Measurements from ENCODE around the gene DDX49.
"Not testable (repeated sequence)": the region's sequence is repeated elsewhere in the genome, so short reads cannot be mapped to it uniquely, and the experiment has no call there.

Gene DDX49

DNA sequence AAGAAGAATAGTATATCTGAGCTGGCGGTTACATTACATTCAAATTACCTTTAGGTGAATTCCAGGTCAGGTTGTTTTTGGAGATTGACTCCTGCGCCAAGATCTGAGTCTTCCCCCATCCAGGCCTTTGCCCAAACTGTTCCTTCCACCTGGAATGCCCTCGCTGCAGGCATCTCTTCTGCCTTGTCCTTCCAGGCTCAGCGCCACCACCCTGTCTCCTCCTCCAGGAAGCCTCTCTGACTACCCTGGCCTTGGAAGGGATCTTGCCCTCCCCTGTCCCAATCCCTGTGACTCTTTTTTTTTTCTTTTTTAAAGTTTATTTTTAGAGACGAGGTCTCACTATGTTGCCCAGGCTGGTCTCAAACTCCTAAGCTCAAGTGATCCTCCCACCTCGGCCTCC, 23.2 kb downstream of the DDX49 start:
- DNase-seq (ENCODE audit: low read depth), result no peak

DNA sequence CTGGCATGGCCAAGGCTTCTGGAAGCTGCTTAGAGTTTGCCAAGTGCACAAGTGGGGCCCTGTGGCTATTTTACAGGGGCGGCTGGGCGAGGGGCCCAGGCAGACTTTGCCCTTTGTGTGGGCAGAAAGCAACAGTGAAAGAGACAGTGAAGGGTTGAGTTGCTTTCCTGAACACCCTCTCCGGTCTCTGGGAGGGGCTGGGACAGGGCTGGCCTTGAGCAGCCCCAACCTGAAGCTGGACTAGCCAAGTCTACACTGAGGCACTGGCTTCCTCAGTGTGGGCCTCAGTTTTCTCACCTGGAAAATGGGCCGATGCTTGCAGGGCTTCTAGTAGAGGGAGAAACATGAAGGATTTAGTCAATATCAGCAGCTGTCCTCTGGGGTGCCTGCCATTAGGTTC, 23.9 kb downstream of the DDX49 start:
- DNase-seq (ENCODE audit: low read depth), result no peak

DNA sequence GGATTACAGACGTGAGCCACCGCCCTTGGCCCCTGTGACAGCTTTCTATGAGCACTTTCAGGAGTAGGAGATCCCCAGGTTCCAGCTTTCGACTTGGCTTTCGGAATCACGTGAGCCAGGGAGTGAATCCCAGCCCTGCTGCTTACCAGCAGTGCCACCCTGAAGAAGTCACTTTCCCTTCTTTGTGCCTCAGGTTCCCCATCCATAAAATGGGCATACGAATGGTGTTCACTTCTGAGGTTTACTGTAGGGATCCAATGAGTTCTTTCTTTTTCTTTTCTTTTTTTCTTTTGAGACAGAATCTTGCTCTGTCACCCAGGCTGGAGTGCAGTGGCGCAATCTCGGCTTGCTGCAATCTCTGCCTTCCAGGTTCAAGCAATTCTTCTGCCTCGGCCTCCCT, 25.8 kb downstream of the DDX49 start:
- DNase-seq (ENCODE audit: low read depth), result no peak

DNA sequence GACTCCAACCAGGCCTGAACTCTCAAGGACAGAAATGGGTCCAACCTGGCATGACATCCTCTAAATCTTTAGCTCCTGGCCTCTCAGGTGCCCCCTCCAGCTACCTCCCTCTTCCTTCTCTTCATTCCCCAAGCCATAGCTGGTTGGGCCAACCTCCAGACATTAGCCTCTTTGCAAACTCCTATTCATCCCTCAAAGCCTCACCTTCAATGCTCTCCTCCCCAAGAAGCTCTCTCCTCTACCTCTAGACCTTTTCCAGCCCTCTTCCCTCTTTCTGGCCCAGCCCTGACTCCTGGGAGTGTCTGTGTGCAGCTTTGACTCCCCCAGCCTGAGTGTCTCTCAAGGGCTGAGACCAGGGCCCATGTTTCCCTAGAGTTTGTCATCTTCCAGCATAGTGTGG, 26.8 kb downstream of the DDX49 start:
- no peak for DNase-seq (ENCODE audit: low read depth)

DNA sequence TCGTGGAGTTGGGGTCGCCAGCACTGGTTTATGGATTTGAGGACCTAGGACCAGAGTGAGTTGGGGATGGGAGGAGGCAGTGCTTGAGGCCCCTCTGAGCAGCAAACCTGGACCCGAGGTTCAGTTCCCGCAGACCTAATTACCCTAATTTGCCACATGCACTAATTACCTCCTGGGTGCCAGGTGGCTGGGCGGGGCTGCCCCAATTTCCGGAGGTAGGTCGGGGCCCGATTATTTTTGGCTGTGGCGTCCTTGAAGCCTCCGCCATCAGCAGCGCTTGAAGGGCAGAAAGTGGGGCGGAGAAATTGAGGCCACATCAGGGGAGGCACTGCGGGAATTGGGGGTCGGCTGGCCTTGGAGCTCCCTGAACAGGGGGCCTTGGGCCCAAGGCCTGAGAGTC, 27.4 kb downstream of the DDX49 start:
- no peak for DNase-seq (ENCODE audit: low read depth)

DNA sequence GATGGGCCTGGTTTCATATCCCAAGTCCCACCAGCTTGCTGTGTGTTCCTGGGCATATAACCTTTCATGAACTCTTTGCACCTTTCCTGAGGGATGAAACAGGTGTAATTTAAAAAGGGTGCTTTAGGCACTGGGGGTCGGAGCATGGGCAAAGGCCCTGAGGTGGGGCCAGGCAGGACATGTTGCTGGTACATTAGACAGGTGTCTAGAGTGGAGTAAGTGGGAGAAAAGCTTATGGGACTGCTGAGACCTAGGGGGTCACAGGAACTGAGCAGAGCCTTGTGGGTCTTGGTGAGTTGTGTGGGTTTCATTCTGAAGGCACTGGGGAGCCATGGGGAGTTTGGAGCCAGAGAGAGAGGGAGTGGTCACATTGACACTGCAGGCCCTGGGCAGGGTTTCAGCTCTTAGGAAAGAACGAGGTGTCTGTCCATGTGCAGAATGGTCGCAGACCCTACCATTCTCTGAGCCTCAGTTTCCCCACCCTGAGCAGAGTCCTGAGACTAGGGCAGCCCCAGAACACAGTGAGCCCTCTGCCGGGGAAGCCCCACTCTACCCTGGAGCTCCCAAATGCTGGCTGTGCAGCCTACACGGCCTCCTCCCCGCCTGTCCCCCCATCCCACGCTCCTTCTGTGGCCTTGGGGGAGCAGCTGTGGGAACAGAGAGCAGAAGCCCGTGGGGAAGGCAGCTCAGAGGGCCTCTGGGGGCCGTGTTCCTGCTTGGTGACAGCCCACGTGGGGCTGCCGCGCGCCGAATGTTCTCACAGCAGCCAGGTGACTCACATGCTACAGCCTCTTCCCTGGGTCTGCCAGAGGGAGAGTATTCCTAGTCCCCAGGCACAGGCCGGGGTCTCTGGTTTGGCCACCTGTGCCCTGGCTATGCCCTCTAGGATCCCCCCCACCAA, 28.8 kb downstream of the DDX49 start:
- no peak for DNase-seq (ENCODE audit: low read depth)

DNA sequence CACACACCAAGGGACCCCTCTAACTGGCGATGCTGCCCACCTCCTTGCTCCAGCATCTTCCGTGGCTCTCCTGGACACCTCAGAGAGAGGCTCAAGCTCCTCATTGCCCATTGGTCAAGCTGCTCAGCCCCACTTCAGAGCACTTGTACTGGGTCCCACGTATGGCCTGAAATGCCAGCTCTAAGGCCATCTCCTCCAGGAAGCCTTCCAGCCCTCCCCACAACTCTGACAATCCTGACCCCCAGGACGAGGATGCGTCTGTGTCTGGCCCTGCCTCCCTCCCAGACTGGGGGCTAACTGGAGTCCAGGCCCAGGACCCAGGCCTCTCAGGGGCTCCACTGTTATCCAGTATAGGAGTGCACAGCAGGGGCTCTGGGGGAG, 29.5 kb downstream of the DDX49 start:
- no peak for DNase-seq (ENCODE audit: low read depth)

DNA sequence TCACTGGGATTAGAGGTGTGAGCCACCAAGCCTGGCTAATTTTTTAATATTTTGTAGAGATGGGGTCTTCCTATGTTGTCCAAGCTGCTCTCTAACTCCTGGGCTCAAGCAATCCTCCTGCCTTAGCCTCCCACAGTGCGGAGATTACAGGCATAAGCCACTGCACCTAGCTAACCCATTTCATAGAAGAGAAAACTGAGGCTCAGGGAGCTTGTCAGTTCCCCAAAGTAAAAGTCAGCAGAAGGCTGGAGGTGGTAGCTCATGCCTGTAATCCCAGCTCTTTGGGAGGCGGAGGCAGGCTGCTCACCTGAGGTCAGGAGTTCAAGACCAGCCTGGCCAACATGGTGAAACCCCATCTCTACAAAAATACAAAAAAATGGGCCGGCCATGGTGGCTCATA, 30.3 kb downstream of the DDX49 start:
- DNase-seq (ENCODE audit: low read depth), result no peak

DNA sequence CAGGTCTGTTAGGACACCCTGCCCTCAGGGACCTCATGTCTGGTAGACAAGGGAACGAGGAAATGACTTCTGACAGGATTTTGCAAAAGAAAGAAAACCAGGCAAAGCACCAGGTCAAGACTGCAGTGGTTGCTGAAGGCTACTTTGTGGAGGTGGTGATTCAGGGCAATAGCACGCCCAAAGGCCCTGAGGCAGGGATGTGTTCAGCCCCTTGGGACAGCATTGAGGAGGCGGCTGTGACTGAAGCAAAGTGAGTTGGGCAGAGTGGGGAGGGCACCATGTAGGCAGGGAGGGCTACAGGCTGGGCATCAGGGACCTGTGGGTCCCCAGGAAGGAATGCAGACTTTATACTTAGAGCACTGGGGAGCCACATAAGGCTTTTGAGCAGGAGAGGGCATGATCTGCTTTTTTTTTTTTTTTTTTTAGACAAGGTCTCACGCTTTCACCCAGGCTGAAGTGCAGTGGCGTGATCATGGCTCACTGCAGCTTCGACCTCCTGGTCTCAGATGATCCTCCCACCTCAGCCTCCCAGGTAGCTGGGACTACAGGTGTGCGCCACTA, 32.3 kb downstream of the DDX49 start:
- no peak for DNase-seq (ENCODE audit: low read depth)

DNA sequence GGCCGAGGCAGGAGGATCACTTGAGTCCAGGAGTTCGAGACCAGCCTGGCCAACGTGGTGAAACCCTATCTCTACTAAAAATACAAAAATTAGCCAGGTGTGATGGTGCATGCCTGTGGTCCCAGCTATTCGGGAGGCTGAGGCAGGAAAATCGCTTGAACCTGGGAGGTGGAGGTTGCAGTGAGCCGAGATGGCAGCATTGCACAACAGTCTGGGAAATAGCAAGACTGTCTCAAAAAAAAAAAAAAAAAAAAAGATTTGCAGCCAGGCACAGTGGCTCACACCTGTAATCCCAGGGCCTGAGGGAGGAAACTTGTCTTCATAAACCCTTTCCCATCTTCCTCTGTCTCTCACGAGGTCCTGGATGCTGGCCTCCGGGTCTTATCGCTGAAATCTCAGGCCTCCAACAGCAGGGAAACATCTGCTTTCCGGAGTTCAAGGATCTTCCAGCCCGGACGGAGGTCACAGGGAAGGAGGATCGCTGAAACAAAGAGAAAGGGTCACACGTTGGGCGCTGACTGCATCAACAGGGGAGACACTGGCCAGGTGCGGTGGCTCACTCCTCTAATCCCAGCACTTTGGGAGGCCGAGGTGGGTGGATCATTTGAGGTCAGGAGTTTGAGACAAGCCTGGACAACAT, 33.0 kb downstream of the DDX49 start:
- not testable (repeated sequence) for DNase-seq (ENCODE audit: low read depth)

DNA sequence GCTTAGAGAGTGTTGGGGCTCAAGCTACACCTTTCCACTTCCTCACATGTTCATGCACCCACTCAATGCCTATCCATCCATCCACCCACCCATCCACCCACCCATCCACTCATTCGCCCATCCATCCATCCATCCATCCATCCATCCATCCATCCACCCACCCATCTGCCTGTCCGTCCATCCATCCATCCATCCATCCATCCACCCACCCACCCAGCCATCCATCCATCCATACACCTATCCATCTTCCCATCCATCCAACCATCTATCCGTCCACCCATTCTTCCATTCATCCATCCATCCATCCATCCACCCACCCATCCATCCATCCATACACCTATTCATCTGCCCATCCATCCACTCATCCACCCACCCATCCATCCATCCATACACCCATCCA, 34.6 kb downstream of the DDX49 start:
- DNase-seq (ENCODE audit: low read depth), result no peak

DNA sequence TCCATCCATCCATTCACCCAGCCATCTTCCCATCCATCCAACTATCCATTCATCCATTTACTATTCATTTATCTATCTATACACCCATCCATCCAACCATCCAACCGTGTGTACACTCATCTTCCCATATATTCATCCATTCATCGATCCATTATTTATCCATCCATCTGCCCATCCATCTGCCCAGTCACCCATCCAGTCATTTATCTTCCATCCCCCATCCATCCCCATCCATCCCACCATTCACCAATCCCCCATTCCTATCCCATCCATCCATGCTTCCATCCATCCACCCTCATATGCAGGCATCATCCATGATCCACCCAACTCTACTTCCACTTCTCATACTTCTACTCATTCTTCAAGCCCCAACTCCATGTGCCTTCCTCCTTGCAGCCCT, 35.5 kb downstream of the DDX49 start:
- DNase-seq (ENCODE audit: low read depth), result no peak

DNA sequence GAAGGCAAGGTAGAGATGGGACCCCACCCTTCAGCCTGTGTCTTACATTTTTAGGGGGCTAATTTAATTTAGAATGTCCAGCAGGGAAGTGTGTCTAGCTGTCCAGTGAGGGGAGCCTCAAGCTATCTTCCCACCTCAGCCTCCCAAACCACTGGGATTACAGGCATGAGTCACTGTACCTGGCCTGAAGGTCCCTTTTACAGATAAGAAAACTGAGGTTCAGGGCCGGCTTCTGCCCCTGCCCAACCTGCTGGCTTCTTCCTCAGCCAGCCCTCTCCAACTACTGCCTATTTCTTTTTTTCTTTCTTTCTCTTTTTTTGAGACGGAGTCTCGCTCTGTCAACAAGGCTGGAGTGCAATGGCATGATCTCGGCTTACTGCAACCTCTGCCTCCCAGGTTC, 40.9 kb downstream of the DDX49 start:
- no peak for DNase-seq (ENCODE audit: low read depth)

DNA sequence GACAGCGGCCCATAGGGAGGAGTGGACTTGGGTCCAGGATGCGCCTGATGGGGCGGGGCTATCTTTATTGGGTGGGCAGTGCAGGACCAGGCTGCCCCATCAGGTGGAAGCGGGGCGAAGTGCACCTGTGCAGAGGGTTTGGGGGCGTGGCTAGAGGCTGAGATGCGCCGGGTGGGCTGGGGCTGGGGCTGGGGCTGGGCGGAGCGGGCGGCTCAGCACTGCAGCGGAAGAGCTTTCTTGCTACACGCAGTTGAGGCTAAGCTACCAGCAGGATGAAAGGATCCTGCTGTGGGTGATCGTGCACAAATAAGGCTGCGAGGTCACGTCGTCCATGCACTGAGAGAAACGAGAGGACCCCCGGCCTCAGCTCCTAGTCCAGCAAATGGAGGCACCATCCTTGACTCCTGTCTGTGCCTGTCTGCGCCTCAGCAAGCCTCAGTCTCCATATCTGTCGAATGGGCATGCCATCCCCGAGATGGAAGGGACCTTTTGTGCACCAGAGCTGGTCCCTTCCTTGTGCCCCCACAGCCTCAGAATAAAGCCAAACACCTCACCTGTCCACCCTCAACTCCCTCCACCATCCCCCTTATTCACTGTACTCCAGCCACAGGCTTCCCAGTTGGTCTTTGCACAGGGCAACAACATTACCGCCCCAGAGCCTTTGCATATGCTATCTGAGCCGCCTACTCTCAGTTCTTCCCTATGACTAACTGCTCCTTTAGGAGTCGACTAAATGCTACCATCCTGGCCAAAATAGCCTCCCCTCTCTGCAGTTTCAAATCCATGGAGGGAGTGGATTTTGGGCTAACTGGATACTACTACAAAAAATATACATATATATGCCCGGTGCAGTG, 42.5 kb downstream of the DDX49 start:
- no peak for DNase-seq (ENCODE audit: low read depth)

DNA sequence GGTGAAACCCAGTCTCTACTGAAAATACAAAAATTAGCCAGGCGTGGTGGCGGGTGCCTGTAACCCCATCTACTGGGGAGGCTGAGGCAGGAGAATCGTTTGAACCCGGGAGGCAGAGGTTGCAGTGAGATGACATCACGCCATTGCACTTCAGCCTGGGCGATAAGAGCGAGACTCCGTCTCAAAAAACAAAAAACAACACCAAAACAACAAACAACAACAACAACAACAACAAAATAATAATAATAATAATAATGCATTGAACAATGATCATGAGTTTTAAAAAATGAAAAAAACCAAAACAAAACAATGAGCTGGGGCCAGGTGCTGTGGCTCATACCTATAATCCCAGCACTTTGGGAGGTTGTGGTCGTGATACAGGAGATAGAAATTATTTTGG, 44.6 kb downstream of the DDX49 start:
- DNase-seq (ENCODE audit: low read depth), result no peak

DNA sequence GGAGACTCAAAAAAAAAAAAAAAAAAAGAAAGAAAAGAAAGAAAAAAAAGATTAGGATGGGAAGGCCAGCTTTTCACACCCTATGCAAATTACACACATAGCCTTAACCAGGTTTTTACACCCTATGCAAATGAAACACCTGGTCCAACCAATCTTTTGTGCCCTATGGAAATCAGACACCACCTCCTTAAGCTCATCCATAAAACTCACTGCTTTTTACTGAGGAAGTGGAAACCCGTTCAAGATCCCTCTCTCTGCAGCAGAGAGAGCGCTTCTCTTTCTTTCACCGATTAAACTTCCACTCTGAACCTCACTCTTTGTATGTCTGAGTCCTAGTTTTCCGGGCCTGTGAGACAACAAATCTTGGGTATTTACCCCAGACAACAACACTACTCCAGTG, 46.8 kb downstream of the DDX49 start:
- DNase-seq (ENCODE audit: low read depth), result no peak

DNA sequence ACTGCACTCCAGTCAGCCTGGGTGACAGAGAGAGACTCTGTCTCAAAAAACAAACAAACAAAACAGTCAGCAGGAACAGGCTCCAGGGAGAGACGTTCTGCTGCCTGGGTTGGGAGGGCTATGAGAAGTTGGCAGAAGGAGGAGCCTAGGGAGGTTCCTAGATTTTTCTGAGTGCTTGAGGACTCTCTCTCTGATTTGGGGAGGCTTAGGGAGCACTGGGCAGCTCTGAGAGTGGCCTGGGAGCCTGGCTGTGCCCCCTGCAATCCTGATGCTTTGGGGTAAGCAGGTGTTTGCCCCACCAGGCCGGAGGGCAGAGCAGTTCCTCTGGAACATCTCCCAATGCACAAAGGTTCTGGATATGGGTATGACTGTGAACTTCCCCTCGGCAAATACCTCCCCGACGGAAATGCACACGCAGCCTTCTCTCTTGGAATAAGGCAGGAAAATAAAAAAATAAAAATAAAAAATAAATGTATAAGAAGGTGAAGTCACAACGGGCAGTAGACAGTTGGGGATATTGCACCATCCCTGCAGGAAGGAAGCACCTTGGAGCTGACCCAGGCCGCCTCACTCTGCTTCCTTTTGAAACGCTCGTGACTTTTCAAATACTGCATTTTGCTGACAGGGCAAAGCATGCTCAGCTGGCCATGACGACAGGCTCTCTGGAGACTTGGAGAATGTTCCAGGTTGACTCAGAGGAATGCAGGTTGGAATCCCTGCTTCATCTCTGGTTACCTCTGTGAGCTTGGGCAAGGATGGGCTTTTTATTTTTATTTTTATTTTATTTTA, 48.0 kb downstream of the DDX49 start:
- DNase-seq (ENCODE audit: low read depth), result no peak

DNA sequence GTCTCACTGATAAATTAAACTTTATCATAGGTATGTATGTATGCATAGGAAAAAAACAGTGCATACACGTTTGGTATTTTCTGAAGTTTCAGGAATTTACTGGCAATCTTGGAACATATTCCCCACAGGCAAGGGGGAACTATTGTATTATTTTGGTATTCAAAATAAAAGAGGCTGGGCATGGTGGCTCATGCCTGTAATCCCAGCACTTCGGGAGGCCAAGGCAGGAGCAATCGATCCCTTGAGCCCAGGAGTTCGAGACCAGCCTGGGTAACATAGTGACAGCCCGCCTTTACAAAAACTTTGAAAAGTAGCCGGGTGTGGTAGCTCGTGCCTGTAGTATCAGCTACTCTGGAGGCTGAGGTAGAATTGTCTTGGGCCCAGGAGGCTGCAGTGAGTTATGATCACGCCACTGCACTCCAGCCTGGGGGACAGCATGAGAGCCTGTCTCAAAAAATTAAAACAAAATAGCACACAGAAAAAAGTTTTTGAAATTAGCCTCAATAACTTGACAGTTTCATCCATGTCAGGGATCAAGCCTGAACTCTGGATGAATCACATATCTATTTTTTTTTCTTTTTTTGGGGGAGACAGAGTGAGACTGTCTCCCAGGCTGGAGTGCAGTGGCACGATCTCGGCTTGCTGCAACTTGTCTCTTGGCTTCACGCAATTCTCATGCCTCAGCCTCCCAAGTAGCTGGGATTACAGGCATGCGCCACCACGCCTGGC, 50.6 kb downstream of the DDX49 start:
- DNase-seq (ENCODE audit: low read depth), result no peak

DNA sequence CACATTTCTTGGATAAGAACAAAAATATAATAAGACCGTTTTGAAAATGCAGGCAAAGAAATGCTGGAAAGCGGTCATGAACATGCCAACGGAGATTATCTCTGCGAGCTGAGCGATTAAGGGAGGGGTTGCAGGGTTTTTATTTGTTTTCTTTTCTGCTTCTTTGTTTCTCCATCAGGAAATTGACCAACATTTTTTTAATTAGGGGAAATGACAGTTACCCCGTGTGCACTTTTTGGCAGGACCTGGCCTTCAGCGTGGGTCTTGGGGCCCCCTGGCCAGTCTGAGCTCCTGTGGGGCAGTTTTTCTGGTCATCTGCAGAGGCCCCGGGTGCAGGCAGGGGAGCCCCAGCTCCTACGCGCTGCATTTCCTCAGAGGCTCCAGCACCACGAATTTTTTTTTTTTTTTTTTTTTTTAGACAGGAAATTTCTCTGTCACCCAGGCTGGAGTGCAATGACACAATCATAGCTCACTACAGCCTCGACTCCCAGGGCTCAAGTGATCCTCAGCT, 52.8 kb downstream of the DDX49 start:
- DNase-seq (ENCODE audit: low read depth), result no peak

DNA sequence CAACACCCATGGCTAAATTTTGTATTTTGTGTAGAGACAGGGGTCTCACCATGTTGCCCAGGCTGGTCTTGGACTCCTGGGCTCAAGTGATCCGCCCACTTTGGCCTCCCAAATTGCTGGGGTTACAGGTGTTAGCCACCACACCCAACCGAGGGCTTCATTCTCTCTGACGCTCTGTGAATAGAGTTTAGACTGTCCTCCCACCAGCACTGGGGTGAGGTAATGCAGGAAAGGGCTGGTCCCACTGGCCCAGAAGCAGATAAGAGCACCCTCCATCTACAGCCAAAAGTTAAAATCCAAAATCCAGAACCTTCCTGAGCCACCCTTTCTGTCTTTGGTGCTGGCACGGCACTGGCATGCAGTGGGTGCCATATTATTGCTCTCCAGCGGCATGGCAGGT, 53.3 kb downstream of the DDX49 start:
- no peak for DNase-seq (ENCODE audit: low read depth)

DNA sequence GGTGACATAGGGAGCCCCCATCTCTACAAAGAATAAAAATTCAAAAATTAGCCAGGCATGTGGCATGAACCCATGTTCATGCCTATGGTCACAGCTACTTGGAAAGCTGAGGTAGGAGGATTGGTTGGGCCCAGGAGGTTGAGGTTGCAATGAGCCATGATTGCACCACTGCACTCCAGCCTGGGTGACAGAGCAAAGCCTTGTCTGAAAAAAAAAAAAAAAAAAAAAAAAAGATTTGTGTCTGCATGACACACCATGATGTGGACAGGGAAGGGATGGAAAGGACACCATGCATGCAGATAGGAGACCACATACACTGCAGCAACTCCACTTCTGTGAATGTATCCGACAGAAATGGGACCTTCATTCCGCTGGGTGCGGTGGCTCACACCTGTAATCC, 55.5 kb downstream of the DDX49 start:
- DNase-seq (ENCODE audit: low read depth), result no peak
